GM12874 (cell line): Measurements from ENCODE around the gene RALGAPB.

Source experiments
- TF ChIP-seq, protein P1 (sequence below): IDR thresholded peaks from 2 replicates; pipeline ENCODE4 v1.5.1; 2011; ENCODE audit warnings: low read depth, mild to moderate bottlenecking, control low read depth, low read length, moderate library complexity; ENCODE audit not compliant: insufficient read depth

The RALGAPB gene

GRCh38 chr20:38588303-38588702 lies 115.7 kb downstream of the RALGAPB start:
- TF ChIP-seq, protein P1, sequence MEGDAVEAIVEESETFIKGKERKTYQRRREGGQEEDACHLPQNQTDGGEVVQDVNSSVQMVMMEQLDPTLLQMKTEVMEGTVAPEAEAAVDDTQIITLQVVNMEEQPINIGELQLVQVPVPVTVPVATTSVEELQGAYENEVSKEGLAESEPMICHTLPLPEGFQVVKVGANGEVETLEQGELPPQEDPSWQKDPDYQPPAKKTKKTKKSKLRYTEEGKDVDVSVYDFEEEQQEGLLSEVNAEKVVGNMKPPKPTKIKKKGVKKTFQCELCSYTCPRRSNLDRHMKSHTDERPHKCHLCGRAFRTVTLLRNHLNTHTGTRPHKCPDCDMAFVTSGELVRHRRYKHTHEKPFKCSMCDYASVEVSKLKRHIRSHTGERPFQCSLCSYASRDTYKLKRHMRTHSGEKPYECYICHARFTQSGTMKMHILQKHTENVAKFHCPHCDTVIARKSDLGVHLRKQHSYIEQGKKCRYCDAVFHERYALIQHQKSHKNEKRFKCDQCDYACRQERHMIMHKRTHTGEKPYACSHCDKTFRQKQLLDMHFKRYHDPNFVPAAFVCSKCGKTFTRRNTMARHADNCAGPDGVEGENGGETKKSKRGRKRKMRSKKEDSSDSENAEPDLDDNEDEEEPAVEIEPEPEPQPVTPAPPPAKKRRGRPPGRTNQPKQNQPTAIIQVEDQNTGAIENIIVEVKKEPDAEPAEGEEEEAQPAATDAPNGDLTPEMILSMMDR, result no peak

GRCh38 chr20:38589351-38589750 lies 116.7 kb downstream of the RALGAPB start:
- TF ChIP-seq, protein P1, result no peak

DNA sequence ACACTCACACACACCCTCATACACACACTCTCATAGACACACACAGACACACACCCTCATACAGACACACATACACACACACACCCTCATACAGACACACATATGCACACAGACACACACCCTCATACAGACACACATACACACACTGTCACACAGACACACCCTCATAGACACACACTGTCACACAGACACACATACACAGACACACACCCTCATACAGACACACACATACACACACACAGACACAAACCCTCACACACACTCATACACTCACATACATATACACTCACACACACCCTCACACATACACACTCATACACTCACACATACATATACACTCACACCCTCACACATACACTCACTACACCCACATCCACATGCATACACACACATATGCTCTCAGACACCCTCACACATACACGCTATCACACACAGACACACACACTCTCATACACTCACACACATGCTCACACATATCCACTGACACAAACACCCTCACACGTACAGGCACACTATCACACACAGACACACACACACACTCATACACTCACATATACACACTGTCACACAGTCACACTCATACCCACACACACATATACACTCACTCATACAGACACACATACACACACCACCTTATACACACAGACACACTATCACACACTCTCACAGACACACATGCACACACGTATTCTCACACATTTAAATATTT lies 117.5 kb downstream of the RALGAPB start:
- TF ChIP-seq, protein P1, result no peak

- TF ChIP-seq, protein P1, result no peak
Observed at GRCh38 chr20:38590676-38591473, 118.2 kb downstream of the RALGAPB start.

- TF ChIP-seq, protein P1, result no peak
Observed at GRCh38 chr20:38591474-38592410, 119.1 kb downstream of the RALGAPB start.

DNA sequence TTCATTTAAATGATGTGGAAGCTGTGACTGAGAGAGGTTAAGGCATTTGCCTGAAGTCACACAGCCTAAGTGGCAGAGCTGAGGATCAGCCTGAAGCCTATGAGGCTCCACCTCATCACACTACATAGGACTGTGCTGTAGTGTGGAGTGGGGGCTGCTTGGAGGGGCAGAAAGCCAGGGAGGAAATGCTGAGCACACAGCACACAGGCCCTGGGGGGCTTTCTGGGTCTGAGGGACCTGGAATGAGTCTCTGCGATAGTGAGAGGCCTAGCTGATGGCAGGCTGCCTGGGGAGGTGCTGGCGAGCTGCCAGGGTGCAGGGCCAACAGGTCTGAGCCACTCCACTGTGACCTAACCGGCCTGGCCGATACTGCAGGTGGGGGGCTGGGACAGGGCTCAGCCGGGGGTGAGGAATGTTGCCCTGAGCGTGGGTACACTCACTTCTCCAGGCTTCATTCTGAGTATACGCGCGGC lies 126.8 kb downstream of the RALGAPB start:
- TF ChIP-seq, protein P1, result no peak
